Osteoblast (primary cell): Measurements from ENCODE around the gene GALM. TPM values are rescaled to one million over a fixed set of nuclear protein-coding genes. Genes with fewer than 3 reads are reported as not detected.

Source experiments
- DNase-seq: peaks from one replicate; pipeline ENCODE4 v3.0.0; 2011; ENCODE audit warnings: low spot score, mixed read lengths; ENCODE audit not compliant: insufficient read length; ENCODE audit errors: missing footprints
- H2AFZ ChIP-seq: 2 replicates; pipeline ENCODE4 v1.6.0; 2011; ENCODE audit warnings: mild to moderate bottlenecking, low read length
- H3K27ac ChIP-seq: 2 replicates; pipeline ENCODE4 v1.5.1; 2011; ENCODE audit warnings: mild to moderate bottlenecking, low read depth, low read length, moderate library complexity
- H3K27me3 ChIP-seq: 2 replicates; pipeline ENCODE4 v1.6.0; 2012; ENCODE audit warnings: mild to moderate bottlenecking, control low read depth, inconsistent platforms, low read length, moderate library complexity; ENCODE audit not compliant: insufficient read depth
- H3K36me3 ChIP-seq: 2 replicates; pipeline ENCODE4 v1.5.1; 2011; ENCODE audit warnings: mild to moderate bottlenecking, low read length, control low read depth, moderate library complexity; ENCODE audit not compliant: insufficient read depth
- H3K4me1 ChIP-seq: 2 replicates; pipeline ENCODE4 v1.5.1; 2011; ENCODE audit warnings: mild to moderate bottlenecking, low read length, control low read depth, moderate library complexity; ENCODE audit not compliant: insufficient read depth
- H3K4me2 ChIP-seq: 2 replicates; pipeline ENCODE4 v1.6.0; 2011; ENCODE audit warnings: mild to moderate bottlenecking, low read length; ENCODE audit not compliant: insufficient read depth
- H3K4me3 ChIP-seq: fragments of 200-600 bp; sonication (generic); 3 replicates; pipeline ENCODE4 v1.5.1; 2012; ENCODE audit warnings: mild to moderate bottlenecking, low read length, inconsistent platforms; ENCODE audit not compliant: insufficient read depth
- H3K79me2 ChIP-seq: 2 replicates; pipeline ENCODE4 v1.6.0; 2012; ENCODE audit warnings: mild to moderate bottlenecking, low read length, control low read depth, inconsistent platforms; ENCODE audit not compliant: insufficient read depth
- H3K9me3 ChIP-seq: 2 replicates; pipeline ENCODE4 v1.5.1; 2011; ENCODE audit warnings: low read depth, low read length, control low read depth
- H4K20me1 ChIP-seq: 2 replicates; pipeline ENCODE4 v1.6.0; 2012; ENCODE audit warnings: mild to moderate bottlenecking, low read length, control low read depth; ENCODE audit not compliant: insufficient read depth
- total RNA-seq: library from RNA; depleted of rRNA; stranded (reverse); fragments of >200 nt; gene quantifications from 2 replicates; pipeline ENCODE4 v1.2.3, GENCODE V29; 2012
- TF ChIP-seq, protein P1 (sequence below): IDR thresholded peaks from 2 replicates; pipeline ENCODE4 v1.5.1; 2011; ENCODE audit warnings: mild to moderate bottlenecking, low read depth, low read length, moderate library complexity; ENCODE audit errors: extremely low read depth

Gene GALM
- total RNA-seq, 1 donor = 50.7 TPM

DNA sequence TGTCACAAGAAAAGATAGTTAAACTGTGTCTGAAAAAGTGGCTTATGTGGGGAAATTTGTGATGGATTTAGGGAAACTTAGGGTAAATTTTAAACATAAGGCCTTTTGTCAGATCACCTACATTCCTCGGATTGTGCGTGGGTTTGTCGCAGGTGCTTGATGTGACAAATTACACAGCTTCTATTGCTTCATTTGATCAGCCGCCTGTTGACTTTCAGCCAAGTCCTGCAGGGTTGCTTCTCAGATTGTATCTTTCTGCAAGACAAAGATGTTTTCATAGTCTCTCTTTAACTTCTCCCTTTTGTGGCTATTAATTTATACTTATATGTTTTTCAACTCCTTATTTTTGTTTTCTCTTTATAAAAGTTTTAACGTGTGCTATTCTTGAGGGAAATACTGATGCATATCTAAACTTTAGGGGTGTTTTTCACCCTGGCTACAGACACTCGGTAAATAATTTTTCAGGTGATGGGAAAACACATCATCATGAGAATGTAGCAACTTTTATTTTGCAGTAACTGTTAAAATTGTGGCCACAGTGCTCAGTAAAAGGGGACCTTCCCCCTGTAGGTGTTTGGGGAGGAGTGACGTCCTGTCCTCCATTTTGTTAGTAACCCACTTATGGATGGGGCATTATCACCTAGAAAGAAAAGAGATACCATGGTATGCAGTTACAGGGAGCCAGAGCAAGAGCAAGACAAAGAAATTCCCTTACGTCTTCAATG is 31.4 kb downstream of the GALM start:
- Histone ChIP-seq H3K27me3 (no peaks in the 10 kb centered on the region), H3K4me1 (peaks cover 18% of the 10 kb centered on the region), H3K4me2 (no peak overlapping the region), H3K4me3 (no peak overlapping the region), H3K27ac (no peak overlapping the region), H3K36me3 (no peaks in the 10 kb centered on the region), H2AFZ (no peak overlapping the region), H3K9me3 (no peaks in the 10 kb centered on the region), H3K79me2 (no peaks in the 10 kb centered on the region), H4K20me1 (no peaks in the 10 kb centered on the region)
- TF ChIP-seq, protein P1, sequence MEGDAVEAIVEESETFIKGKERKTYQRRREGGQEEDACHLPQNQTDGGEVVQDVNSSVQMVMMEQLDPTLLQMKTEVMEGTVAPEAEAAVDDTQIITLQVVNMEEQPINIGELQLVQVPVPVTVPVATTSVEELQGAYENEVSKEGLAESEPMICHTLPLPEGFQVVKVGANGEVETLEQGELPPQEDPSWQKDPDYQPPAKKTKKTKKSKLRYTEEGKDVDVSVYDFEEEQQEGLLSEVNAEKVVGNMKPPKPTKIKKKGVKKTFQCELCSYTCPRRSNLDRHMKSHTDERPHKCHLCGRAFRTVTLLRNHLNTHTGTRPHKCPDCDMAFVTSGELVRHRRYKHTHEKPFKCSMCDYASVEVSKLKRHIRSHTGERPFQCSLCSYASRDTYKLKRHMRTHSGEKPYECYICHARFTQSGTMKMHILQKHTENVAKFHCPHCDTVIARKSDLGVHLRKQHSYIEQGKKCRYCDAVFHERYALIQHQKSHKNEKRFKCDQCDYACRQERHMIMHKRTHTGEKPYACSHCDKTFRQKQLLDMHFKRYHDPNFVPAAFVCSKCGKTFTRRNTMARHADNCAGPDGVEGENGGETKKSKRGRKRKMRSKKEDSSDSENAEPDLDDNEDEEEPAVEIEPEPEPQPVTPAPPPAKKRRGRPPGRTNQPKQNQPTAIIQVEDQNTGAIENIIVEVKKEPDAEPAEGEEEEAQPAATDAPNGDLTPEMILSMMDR = no peak
- DNase-seq = no peak

DNA sequence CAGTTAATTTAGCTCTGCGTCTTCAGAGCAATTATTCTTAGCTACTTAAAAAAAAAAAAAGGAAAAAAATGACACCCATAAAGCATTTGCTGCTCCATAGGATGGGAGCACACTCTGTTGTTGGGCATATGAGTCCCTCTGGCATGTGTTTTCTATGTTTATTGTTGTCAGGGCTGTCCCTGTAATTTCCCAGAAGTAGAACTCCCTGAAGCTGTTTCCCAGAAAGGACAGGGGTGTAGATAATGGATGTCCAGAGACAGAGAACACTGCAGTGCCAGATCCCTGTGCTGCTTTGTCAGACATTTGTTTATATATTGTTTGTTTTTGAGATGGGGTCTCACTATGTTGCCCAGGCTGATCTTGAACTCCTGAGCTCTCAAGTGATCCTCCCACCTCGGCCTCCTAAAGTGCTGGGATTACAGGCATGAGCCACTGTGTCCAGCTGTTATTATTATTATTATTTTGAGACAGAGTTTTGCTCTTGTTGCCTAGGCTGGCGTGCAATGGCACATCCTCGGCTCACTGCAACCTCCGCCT is 32.6 kb downstream of the GALM start:
- TF ChIP-seq, protein P1 = no peak
- H3K27ac ChIP-seq = no peak overlapping the region
- no peak for DNase-seq
- no peaks in the 10 kb centered on the region for H3K36me3 ChIP-seq
- no peaks in the 10 kb centered on the region for H3K79me2 ChIP-seq
- H3K9me3 ChIP-seq = no peaks in the 10 kb centered on the region
- H4K20me1 ChIP-seq = no peaks in the 10 kb centered on the region
- peaks cover 22% of the 10 kb centered on the region for H3K4me1 ChIP-seq
- H3K27me3 ChIP-seq = no peaks in the 10 kb centered on the region
- no peak overlapping the region for H3K4me3 ChIP-seq
- H3K4me2 ChIP-seq = no peak overlapping the region
- no peak overlapping the region for H2AFZ ChIP-seq

DNA sequence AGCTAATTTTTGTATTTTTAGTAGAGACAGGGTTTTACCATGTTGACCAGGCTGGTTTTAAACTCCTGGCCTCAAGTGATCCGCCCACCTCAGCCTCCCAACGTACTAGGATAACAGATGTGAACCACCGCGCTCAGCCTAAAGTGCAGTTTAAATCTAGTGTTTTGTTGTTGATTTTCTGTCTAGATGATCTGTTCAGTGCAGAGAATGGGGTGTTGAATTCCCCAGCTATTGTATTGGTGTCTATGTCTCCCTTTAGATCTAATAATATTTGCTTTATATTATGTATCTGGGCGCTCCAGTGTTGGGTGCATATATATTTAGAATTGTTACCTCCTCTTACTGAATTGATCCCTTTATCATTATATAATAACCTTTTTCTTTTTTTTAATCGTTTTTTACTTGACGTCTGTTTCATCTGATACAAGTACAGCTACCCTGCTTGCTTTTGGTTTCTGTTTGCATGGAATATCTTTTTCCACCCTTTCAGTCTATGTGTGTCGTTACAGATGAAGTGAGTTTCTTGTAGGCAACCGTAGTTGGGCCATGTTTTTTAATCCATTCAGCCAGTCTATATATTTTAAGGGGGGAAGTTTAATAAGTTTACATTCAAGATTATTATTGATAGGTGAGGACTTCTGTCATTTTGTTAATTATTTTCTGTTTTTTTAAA is 34.3 kb downstream of the GALM start:
- Histone ChIP-seq H3K9me3 (no peaks in the 10 kb centered on the region), H3K4me3 (no peak overlapping the region), H3K4me2 (no peak overlapping the region), H3K4me1 (peaks cover 25% of the 10 kb centered on the region), H3K27me3 (no peaks in the 10 kb centered on the region), H3K79me2 (no peaks in the 10 kb centered on the region), H4K20me1 (no peaks in the 10 kb centered on the region), H3K36me3 (no peaks in the 10 kb centered on the region), H3K27ac (no peak overlapping the region), H2AFZ (no peak overlapping the region)
- no peak for DNase-seq
- TF ChIP-seq, protein P1 = no peak

DNA sequence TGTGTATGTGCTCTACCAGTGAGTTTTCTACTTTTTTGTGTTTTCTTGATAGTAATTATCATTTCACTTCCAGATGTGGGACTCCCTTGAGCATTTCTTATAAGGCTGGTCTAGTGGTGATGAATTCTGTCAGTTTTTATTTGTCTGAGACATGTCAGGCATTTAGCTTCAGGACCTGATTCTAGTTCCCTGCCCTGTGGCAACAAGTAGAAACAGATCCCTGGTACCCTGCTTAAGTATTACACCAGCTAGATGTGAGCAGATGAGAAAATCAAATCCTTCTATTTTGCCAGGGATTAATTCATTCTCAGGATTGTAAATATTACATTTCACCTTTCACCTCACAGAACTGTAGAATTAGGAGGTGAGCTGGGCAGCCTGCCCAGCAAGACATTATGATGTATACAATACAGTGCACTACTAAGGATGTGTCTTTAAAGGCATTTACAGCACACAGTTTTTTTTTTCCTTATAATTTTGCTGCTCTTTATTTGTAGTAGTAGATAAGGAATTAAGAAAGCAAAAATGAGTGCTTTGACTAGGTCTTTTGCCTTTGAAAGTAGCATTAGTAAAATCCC is 35.1 kb downstream of the GALM start:
- H3K79me2 ChIP-seq = no peaks in the 10 kb centered on the region
- no peaks in the 10 kb centered on the region for H3K36me3 ChIP-seq
- H3K4me2 ChIP-seq = no peak overlapping the region
- no peak for DNase-seq
- no peaks in the 10 kb centered on the region for H3K9me3 ChIP-seq
- no peaks in the 10 kb centered on the region for H4K20me1 ChIP-seq
- TF ChIP-seq, protein P1 = no peak
- H3K4me1 ChIP-seq = peaks cover 25% of the 10 kb centered on the region
- peak overlapping the region; percentile 75 for H3K27ac ChIP-seq
- no peak overlapping the region for H3K4me3 ChIP-seq
- H3K27me3 ChIP-seq = no peaks in the 10 kb centered on the region
- H2AFZ ChIP-seq = no peak overlapping the region
